ENCODE measurements around the gene ADISSP. TPM values are rescaled to one million over a fixed set of nuclear protein-coding genes. Genes with fewer than 3 reads are reported as not detected.
A peak's percentile ranks its signal among the peaks of the same experiment; 100 is the strongest.

Gene ADISSP
- total and polyA plus RNA-seq, 4 donors: 8.6 to 53.7 (median 35.1) TPM

- TF ChIP-seq, protein P1, sequence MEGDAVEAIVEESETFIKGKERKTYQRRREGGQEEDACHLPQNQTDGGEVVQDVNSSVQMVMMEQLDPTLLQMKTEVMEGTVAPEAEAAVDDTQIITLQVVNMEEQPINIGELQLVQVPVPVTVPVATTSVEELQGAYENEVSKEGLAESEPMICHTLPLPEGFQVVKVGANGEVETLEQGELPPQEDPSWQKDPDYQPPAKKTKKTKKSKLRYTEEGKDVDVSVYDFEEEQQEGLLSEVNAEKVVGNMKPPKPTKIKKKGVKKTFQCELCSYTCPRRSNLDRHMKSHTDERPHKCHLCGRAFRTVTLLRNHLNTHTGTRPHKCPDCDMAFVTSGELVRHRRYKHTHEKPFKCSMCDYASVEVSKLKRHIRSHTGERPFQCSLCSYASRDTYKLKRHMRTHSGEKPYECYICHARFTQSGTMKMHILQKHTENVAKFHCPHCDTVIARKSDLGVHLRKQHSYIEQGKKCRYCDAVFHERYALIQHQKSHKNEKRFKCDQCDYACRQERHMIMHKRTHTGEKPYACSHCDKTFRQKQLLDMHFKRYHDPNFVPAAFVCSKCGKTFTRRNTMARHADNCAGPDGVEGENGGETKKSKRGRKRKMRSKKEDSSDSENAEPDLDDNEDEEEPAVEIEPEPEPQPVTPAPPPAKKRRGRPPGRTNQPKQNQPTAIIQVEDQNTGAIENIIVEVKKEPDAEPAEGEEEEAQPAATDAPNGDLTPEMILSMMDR (IDR thresholded peaks at IDR 0.05; ENCODE audit: control extremely low read depth, extremely low read depth): no peak
- 95 to 97% methylated on average over 31 of the region's 31 CpGs for WGBS, 2 donors
- ATAC-seq (ENCODE audit: insufficient read depth, low FRiP score) (no peak), DNase-seq (no peak)
- Histone ChIP-seq H3K4me3 (no peak overlapping the region), H3K4me1 (ENCODE audit: control insufficient read depth in 5 of 5, insufficient read depth in 5 of 5, low read length in 5 of 5) (peaks cover 0 to 7% (median 0%) of the 10 kb centered on the region in 5 donors), H3K36me3 (ENCODE audit: control insufficient read depth in 4 of 4, insufficient read depth in 4 of 4, low read length in 4 of 4) (no peaks in the 10 kb centered on the region), H3K9ac (ENCODE audit: insufficient read depth in 1 of 2, low read length in 2 of 2) (no peak overlapping the region), H3K9me3 (ENCODE audit: control insufficient read depth in 4 of 4, insufficient read depth in 3 of 4, low read length in 3 of 4) (no peaks in the 10 kb centered on the region), H3K27ac (ENCODE audit: low read depth in 1 of 2, low read length in 1 of 2) (no peak overlapping the region), H3K27me3 (ENCODE audit: control insufficient read depth in 3 of 3, insufficient read depth in 3 of 3, low read length in 2 of 3) (no peaks in the 10 kb centered on the region)
These were observed 61.4 kb downstream of the ADISSP start for GRCh38 chr20:3705970-3706739.

- ATAC-seq (ENCODE audit: insufficient read depth, low FRiP score): no peak
- Histone ChIP-seq H3K4me3 (no peak overlapping the region), H3K9me3 (ENCODE audit: control insufficient read depth in 4 of 4, insufficient read depth in 3 of 4, low read length in 3 of 4) (no peaks in the 10 kb centered on the region), H3K36me3 (ENCODE audit: control insufficient read depth in 4 of 4, insufficient read depth in 4 of 4, low read length in 4 of 4) (no peaks in the 10 kb centered on the region), H3K4me1 (ENCODE audit: control insufficient read depth in 5 of 5, insufficient read depth in 5 of 5, low read length in 5 of 5) (peaks cover 0 to 4% (median 0%) of the 10 kb centered on the region in 5 donors), H3K27me3 (ENCODE audit: control insufficient read depth in 3 of 3, insufficient read depth in 3 of 3, low read length in 2 of 3) (no peaks in the 10 kb centered on the region), H3K27ac (ENCODE audit: low read depth in 1 of 2, low read length in 1 of 2) (no peak overlapping the region), H3K9ac (ENCODE audit: insufficient read depth in 1 of 2, low read length in 2 of 2) (no peak overlapping the region)
- DNase-seq: no peak
- 84 to 87% methylated on average over 14 of the region's 14 CpGs for WGBS, 2 donors
- TF ChIP-seq, protein P1 (IDR thresholded peaks at IDR 0.05; ENCODE audit: control extremely low read depth, extremely low read depth): no peak
These were observed 62.0 kb downstream of the ADISSP start for GRCh38 chr20:3705491-3705969.

DNA sequence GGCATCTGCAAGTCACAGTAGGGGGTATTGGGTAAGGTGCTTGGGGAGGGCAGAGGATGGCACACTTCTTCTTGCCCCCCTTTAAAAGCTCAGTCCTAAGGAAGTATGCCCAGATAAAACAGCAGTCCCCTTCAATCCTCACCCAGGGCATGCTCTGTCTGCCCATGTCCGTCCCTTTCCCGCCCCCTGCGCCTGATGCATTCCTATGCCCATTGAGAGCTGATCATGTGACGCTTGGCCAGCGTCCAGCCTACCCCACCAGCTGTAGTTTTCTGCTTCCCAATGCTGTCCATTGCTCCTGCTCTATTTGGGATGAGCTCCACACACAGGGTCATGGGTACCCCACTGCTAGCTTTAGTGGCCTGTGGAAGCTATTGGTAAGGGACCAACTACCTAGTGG lies 63.5 kb downstream of the ADISSP start:
- no peak overlapping the region for H3K27ac ChIP-seq (ENCODE audit: low read depth in 1 of 2, low read length in 1 of 2)
- peak in 1 of 3 donors; percentile 33 for DNase-seq
- H3K4me1 ChIP-seq (ENCODE audit: control insufficient read depth in 5 of 5, insufficient read depth in 5 of 5, low read length in 5 of 5): no peaks in the 10 kb centered on the region
- no peak overlapping the region for H3K4me3 ChIP-seq
- no peaks in the 10 kb centered on the region for H3K27me3 ChIP-seq (ENCODE audit: control insufficient read depth in 3 of 3, insufficient read depth in 3 of 3, low read length in 2 of 3)
- WGBS, 2 donors: 77 to 81% methylated on average over 5 of the region's 5 CpGs
- TF ChIP-seq, protein P1 (IDR thresholded peaks at IDR 0.05; ENCODE audit: control extremely low read depth, extremely low read depth): no peak
- H3K9me3 ChIP-seq (ENCODE audit: control insufficient read depth in 4 of 4, insufficient read depth in 3 of 4, low read length in 3 of 4): no peaks in the 10 kb centered on the region
- ATAC-seq (ENCODE audit: insufficient read depth, low FRiP score): no peak
- no peak overlapping the region for H3K9ac ChIP-seq (ENCODE audit: insufficient read depth in 1 of 2, low read length in 2 of 2)
- H3K36me3 ChIP-seq (ENCODE audit: control insufficient read depth in 4 of 4, insufficient read depth in 4 of 4, low read length in 4 of 4): no peaks in the 10 kb centered on the region

Other genes with a start within 250 kb of the ADISSP start
- not detected for gene GFRA4, start 104.4 kb downstream of the ADISSP start, total RNA-seq
- gene GFRA4, start 104.4 kb downstream of the ADISSP start, polyA plus RNA-seq: not detected
- 1 to 10 TPM; 6.6 to 9.6 TPM for gene ADAM33, start 85.7 kb downstream of the ADISSP start, total RNA-seq
- 10 to 100 TPM in 1 of 2 donors, 1 to 10 TPM in 1; 3.2 to 16.4 TPM for gene ADAM33, start 85.7 kb downstream of the ADISSP start, polyA plus RNA-seq
- gene SIGLEC1, start 55.2 kb downstream of the ADISSP start, total RNA-seq: 10 to 100 TPM in 1 of 2 donors, 1 to 10 TPM in 1; 3.7 to 34.2 TPM
- gene SIGLEC1, start 55.2 kb downstream of the ADISSP start, polyA plus RNA-seq: 10 to 100 TPM; 18.1 to 19.2 TPM
- 10 to 100 TPM; 23.0 to 28.3 TPM for gene HSPA12B, start 35.1 kb downstream of the ADISSP start, total RNA-seq
- 10 to 100 TPM; 11.4 to 16.8 TPM for gene HSPA12B, start 35.1 kb downstream of the ADISSP start, polyA plus RNA-seq
- gene SPEF1, start 13.7 kb upstream of the ADISSP start, total RNA-seq: 10 to 100 TPM; 11.7 to 15.5 TPM
- 10 to 100 TPM in 1 of 2 donors, 1 to 10 TPM in 1; 9.6 to 11.9 TPM for gene SPEF1, start 13.7 kb upstream of the ADISSP start, polyA plus RNA-seq
- 100 to 1,000 TPM in 1 of 2 donors, 10 to 100 TPM in 1; 35.9 to 113 TPM for gene CENPB, start 19.0 kb upstream of the ADISSP start, total RNA-seq
- gene CENPB, start 19.0 kb upstream of the ADISSP start, polyA plus RNA-seq: 10 to 100 TPM; 72.9 to 85.8 TPM
- 10 to 100 TPM; 65.7 to 88.5 TPM for gene CDC25B, start 28.6 kb upstream of the ADISSP start, total RNA-seq
- gene CDC25B, start 28.6 kb upstream of the ADISSP start, polyA plus RNA-seq: 10 to 100 TPM; 47.9 to 68.4 TPM
- 10 to 100 TPM; 12.4 to 20.7 TPM for gene AP5S1, start 52.8 kb upstream of the ADISSP start, total RNA-seq
- 10 to 100 TPM in 1 of 2 donors, 1 to 10 TPM in 1; 8.1 to 11.5 TPM for gene AP5S1, start 52.8 kb upstream of the ADISSP start, polyA plus RNA-seq
- gene MAVS, start 79.1 kb upstream of the ADISSP start, total RNA-seq: 10 to 100 TPM; 17.8 to 39.6 TPM
- 10 to 100 TPM; 13.2 to 24.0 TPM for gene MAVS, start 79.1 kb upstream of the ADISSP start, polyA plus RNA-seq
- 10 to 100 TPM; 39.6 to 46.2 TPM for gene PANK2, start 121.6 kb upstream of the ADISSP start, total RNA-seq
- 10 to 100 TPM; 24.6 to 29.2 TPM for gene PANK2, start 121.6 kb upstream of the ADISSP start, polyA plus RNA-seq
- gene RNF24, start 247.8 kb upstream of the ADISSP start, total RNA-seq: 10 to 100 TPM; 15.9 to 20.9 TPM
- gene RNF24, start 247.8 kb upstream of the ADISSP start, polyA plus RNA-seq: 10 to 100 TPM in 1 of 2 donors, 1 to 10 TPM in 1; 7.4 to 17.3 TPM